Fibroblast of lung (primary cell): Measurements from ENCODE around the gene ARAP2. TPM values are rescaled to one million over a fixed set of nuclear protein-coding genes. Genes with fewer than 3 reads are reported as not detected.
A peak's percentile ranks its signal among the peaks of the same experiment; 100 is the strongest.

Source experiments
- DNase-seq, 2 donors: peaks; one replicate each; pipeline versions ENCODE4 v3.0.0 to v3.0.0-alpha.2; 2010; ENCODE audit warnings: low read depth in 2 of 2
- H2AFZ ChIP-seq: 2 replicates; pipeline ENCODE4 v1.5.1; 2012; ENCODE audit warnings: low read length, control low read depth, inconsistent platforms
- H3K27ac ChIP-seq: 2 replicates; pipeline ENCODE4 v1.5.1; 2011; ENCODE audit warnings: low read length, control low read depth; ENCODE audit not compliant: insufficient read depth
- H3K27me3 ChIP-seq: 2 replicates; pipeline ENCODE4 v1.5.1; 2011; ENCODE audit warnings: mild to moderate bottlenecking, low read length; ENCODE audit not compliant: control insufficient read depth, insufficient read depth
- H3K36me3 ChIP-seq: 2 replicates; pipeline ENCODE4 v1.5.1; 2011; ENCODE audit warnings: low read length; ENCODE audit not compliant: control insufficient read depth, insufficient read depth
- H3K4me1 ChIP-seq: 2 replicates; pipeline ENCODE4 v1.5.1; 2011; ENCODE audit warnings: low read length; ENCODE audit not compliant: control insufficient read depth, insufficient read depth; ENCODE audit errors: extremely low read depth
- H3K4me2 ChIP-seq: 2 replicates; pipeline ENCODE4 v1.5.1; 2011; ENCODE audit warnings: low read length, control low read depth; ENCODE audit not compliant: insufficient read depth; ENCODE audit errors: extremely low read depth
- H3K4me3 ChIP-seq, 4 experiments: fragments of 200-600 bp in 1 of 4; sonication (generic) in 1 of 4; replicated peaks in 1 of 4; 2 replicates each; pipeline ENCODE4 v1.5.1; 2011 to 2016; ENCODE audit warnings: low read length in 4 of 4, low read depth in 3 of 4, mild to moderate bottlenecking in 3 of 4, control low read depth in 2 of 4, inconsistent platforms in 1 of 4, mixed read lengths in 1 of 4; ENCODE audit not compliant: insufficient read depth in 1 of 4; ENCODE audit errors: control extremely low read depth in 1 of 4
- H3K79me2 ChIP-seq: 2 replicates; pipeline ENCODE4 v1.5.1; 2012; ENCODE audit warnings: mild to moderate bottlenecking, low read length, inconsistent platforms; ENCODE audit not compliant: control insufficient read depth, insufficient read depth
- H3K9ac ChIP-seq: 2 replicates; pipeline ENCODE4 v1.5.1; 2011; ENCODE audit warnings: mild to moderate bottlenecking, low read length, control low read depth; ENCODE audit not compliant: insufficient read depth
- H3K9me3 ChIP-seq: 2 replicates; pipeline ENCODE4 v1.5.1; 2012; ENCODE audit warnings: low read depth, low read length; ENCODE audit not compliant: control insufficient read depth, insufficient read depth
- H4K20me1 ChIP-seq: 2 replicates; pipeline ENCODE4 v1.5.1; 2011; ENCODE audit warnings: low read length; ENCODE audit not compliant: control insufficient read depth, insufficient read depth; ENCODE audit errors: extremely low read depth
- CTCF ChIP-seq, 2 donors: IDR thresholded peaks in 1 of 2; conservative IDR thresholded peaks in 1 of 2; 1 replicate in 1 of 2; 2 replicates in 1 of 2; pipeline ENCODE4 v1.5.1; 2011 to 2012; ENCODE audit warnings: low read length in 2 of 2, control low read depth in 1 of 2, inconsistent platforms in 1 of 2, low read depth in 1 of 2, mild to moderate bottlenecking in 1 of 2
- EZH2 ChIP-seq: IDR thresholded peaks from 2 replicates; pipeline ENCODE4 v1.5.1; 2012; ENCODE audit warnings: low read length, control low read depth, mild to moderate bottlenecking; ENCODE audit errors: missing control alignments
- polyA plus RNA-seq, 2 donors: library from polyadenylated mRNA; depleted of rRNA in 1 of 2; stranded (reverse) in 1 of 2; unstranded in 1 of 2; fragments of >200 nt; gene quantifications; 2 replicates each; pipeline ENCODE4 v1.2.1, GENCODE V29; 2011 to 2012; ENCODE audit warnings: missing spikeins in 1 of 2
- total RNA-seq: library from RNA; depleted of rRNA; stranded (reverse); fragments of >200 nt; gene quantifications from 2 replicates; pipeline ENCODE4 v1.2.1, GENCODE V29; 2014

The ARAP2 gene
- total and polyA plus RNA-seq, 2 donors (not counting 1 experiment from before 2014, with no cell fraction given) = 0.05 to 3.0 TPM

GRCh38 chr4:36249610-36250009 lies 5.3 kb upstream of the ARAP2 start:
- Histone ChIP-seq H3K9ac (no peak overlapping the region), H3K27ac (no peak overlapping the region), H2AFZ (no peak overlapping the region), H3K4me3 (no peak overlapping the region), H3K36me3 (no peaks in the 10 kb centered on the region), H3K4me1 (no peaks in the 10 kb centered on the region), H3K79me2 (no peaks in the 10 kb centered on the region), H4K20me1 (no peaks in the 10 kb centered on the region), H3K9me3 (no peaks in the 10 kb centered on the region), H3K27me3 (no peaks in the 10 kb centered on the region), H3K4me2 (no peak overlapping the region)
- no peak for TF ChIP-seq EZH2
- TF ChIP-seq CTCF (conservative IDR thresholded peaks at IDR 0.05 in 1 of 2, IDR thresholded peaks at IDR 0.05 in 1 of 2; ENCODE audit: low read depth in 1 of 2, low read length in 2 of 2) = no peak
- no peak for DNase-seq

GRCh38 chr4:36243355-36244256 lies 708 bp downstream of the ARAP2 start:
- TF ChIP-seq CTCF (conservative IDR thresholded peaks at IDR 0.05 in 1 of 2, IDR thresholded peaks at IDR 0.05 in 1 of 2; ENCODE audit: low read depth in 1 of 2, low read length in 2 of 2) (no peak), EZH2 (no peak)
- no peaks in the 10 kb centered on the region for H3K4me1 ChIP-seq
- no peaks in the 10 kb centered on the region for H3K27me3 ChIP-seq
- H3K36me3 ChIP-seq = no peaks in the 10 kb centered on the region
- H3K79me2 ChIP-seq = no peaks in the 10 kb centered on the region
- DNase-seq = peak; percentile 16 to 64
- H3K4me2 ChIP-seq = peak overlapping the region; percentile 35
- no peak overlapping the region for H2AFZ ChIP-seq
- no peaks in the 10 kb centered on the region for H3K9me3 ChIP-seq
- H4K20me1 ChIP-seq = no peaks in the 10 kb centered on the region
- no peak overlapping the region for H3K27ac ChIP-seq
- H3K9ac ChIP-seq = no peak overlapping the region
- H3K4me3 ChIP-seq = peak overlapping the region in 3 of 4 experiments; percentile 16 to 64 (median 51)

GRCh38 chr4:36242629-36243354 lies 1.5 kb downstream of the ARAP2 start:
- H3K4me2 ChIP-seq = no peak overlapping the region
- no peaks in the 10 kb centered on the region for H3K36me3 ChIP-seq
- no peaks in the 10 kb centered on the region for H3K4me1 ChIP-seq
- no peak overlapping the region for H3K27ac ChIP-seq
- no peak overlapping the region for H2AFZ ChIP-seq
- H3K27me3 ChIP-seq = no peaks in the 10 kb centered on the region
- H3K9ac ChIP-seq = no peak overlapping the region
- TF ChIP-seq EZH2 (no peak), CTCF (conservative IDR thresholded peaks at IDR 0.05 in 1 of 2, IDR thresholded peaks at IDR 0.05 in 1 of 2; ENCODE audit: low read depth in 1 of 2, low read length in 2 of 2) (no peak)
- H3K9me3 ChIP-seq = no peaks in the 10 kb centered on the region
- DNase-seq = peak; percentile 3 to 45
- no peaks in the 10 kb centered on the region for H4K20me1 ChIP-seq
- no peak overlapping the region for H3K4me3 ChIP-seq
- no peaks in the 10 kb centered on the region for H3K79me2 ChIP-seq
